ENCODE measurements around the gene MYLK4.

GRCh38 chr6:2781685-2782355 is 31.1 kb upstream of the MYLK4 start:
- TF ChIP-seq POLR2A (IDR thresholded peaks at IDR 0.05) (no peak), CTCF (IDR thresholded peaks at IDR 0.05 in 4 of 5, conservative IDR thresholded peaks at IDR 0.05 in 1 of 5) (no peak)

Measured in gastrocnemius medialis (tissue), 4 donors.